Gastrocnemius medialis (tissue), 4 donors: ENCODE measurements around the gene NEUROD2.

ENCODE experiments used
- POLR2A ChIP-seq, 2 donors: fragments of 450-650 bp; IDR thresholded peaks; one replicate each; pipeline ENCODE4 v1.6.1; 2017; ENCODE audit warnings: antibody characterized with exemption in 2 of 2, mild to moderate bottlenecking in 2 of 2, moderate library complexity in 2 of 2
- TF ChIP-seq, protein P1 (sequence below), 5 experiments: fragments of 450-650 bp in 3 of 5; fragments of 200-600 bp in 2 of 5; sonication (generic) in 2 of 5; IDR thresholded peaks in 4 of 5; conservative IDR thresholded peaks in 1 of 5; 1 replicate in 4 of 5; 2 replicates in 1 of 5; pipeline ENCODE4 v1.5.1; 2016 to 2019; ENCODE audit warnings: antibody characterized with exemption in 5 of 5, mild to moderate bottlenecking in 3 of 5, moderate library complexity in 3 of 5

DNA sequence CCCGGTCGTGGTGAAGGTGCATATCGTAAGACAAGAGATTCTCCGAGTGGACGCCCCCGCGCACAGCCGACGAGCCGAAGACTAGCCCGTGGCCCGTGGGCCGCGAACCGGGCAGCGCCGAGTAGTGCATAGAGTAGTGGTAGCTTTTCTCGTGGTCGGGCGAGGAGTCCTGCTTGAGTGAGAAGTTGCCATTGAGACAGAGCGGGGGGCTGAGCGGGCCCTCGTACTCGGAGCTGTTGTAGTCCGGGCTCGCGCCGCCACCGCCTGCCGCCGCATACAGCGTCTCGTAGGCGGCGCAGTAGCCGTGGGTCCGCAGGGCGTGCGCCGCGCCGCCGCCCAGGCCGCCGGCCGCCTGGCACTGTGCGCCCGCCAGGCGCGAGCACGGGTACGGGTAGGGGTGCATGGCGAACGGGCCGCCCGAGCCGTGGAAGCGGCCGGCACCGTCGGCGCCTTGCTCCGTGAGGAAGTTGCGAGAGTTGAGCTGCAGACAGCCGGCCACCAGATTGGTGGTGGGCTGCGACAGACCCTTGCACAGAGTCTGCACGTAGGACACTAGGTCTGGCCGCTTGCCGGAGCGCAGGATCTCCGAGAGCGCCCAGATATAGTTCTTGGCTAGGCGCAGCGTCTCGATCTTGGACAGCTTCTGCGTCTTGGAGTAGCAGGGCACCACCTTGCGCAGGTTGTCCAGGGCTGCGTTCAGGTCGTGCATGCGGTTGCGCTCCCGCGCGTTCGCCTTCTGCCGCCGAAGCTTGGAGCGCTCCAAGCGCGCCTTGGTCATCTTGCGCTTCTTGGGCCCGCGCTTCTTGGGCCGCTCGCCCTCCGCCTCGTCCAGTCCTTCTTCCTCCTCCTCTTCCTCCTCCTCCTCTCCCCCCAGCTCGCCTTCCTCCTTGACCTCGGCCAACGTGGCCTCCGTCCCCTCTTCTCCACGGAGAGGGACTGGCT, 2.0 kb downstream of the NEUROD2 start:
- TF ChIP-seq POLR2A (IDR thresholded peaks at IDR 0.05), result no peak
- TF ChIP-seq, protein P1, sequence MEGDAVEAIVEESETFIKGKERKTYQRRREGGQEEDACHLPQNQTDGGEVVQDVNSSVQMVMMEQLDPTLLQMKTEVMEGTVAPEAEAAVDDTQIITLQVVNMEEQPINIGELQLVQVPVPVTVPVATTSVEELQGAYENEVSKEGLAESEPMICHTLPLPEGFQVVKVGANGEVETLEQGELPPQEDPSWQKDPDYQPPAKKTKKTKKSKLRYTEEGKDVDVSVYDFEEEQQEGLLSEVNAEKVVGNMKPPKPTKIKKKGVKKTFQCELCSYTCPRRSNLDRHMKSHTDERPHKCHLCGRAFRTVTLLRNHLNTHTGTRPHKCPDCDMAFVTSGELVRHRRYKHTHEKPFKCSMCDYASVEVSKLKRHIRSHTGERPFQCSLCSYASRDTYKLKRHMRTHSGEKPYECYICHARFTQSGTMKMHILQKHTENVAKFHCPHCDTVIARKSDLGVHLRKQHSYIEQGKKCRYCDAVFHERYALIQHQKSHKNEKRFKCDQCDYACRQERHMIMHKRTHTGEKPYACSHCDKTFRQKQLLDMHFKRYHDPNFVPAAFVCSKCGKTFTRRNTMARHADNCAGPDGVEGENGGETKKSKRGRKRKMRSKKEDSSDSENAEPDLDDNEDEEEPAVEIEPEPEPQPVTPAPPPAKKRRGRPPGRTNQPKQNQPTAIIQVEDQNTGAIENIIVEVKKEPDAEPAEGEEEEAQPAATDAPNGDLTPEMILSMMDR (IDR thresholded peaks at IDR 0.05 in 4 of 5, conservative IDR thresholded peaks at IDR 0.05 in 1 of 5), result no peak
